GM23338 (cell line): Measurements from ENCODE around the gene KLHL1. TPM values are rescaled to one million over a fixed set of nuclear protein-coding genes. Genes with fewer than 3 reads are reported as not detected.

Experiments
- ATAC-seq: fragments of 200-7000 bp; cut with Tn5 transposase; 3 replicates; pipeline ENCODE4 v1.9.1; 2020
- DNase-seq: peaks from one replicate; pipeline ENCODE4 v3.0.0-alpha.2; 2015; ENCODE audit warnings: low spot score
- H2AFZ ChIP-seq: fragments of 200-600 bp; sonication (generic); 2 replicates; pipeline ENCODE4 v1.8.0; 2016; ENCODE audit warnings: antibody characterized with exemption, mild to moderate bottlenecking, moderate library complexity
- H3F3A ChIP-seq: fragments of 200-600 bp; sonication (generic); replicated peaks from 2 replicates; pipeline ENCODE4 v1.8.0; 2017; ENCODE audit warnings: antibody characterized with exemption, mixed run types, low read depth
- H3K27ac ChIP-seq: fragments of 200-600 bp; sonication (generic); 2 replicates; pipeline ENCODE4 v1.6.1; 2016; ENCODE audit warnings: low read depth
- H3K27me3 ChIP-seq: fragments of 200-600 bp; sonication (generic); 2 replicates; pipeline ENCODE4 v1.8.0; 2016; ENCODE audit warnings: mild to moderate bottlenecking, mixed run types, moderate library complexity; ENCODE audit not compliant: insufficient read depth
- H3K36me3 ChIP-seq: fragments of 200-600 bp; sonication (generic); 2 replicates; pipeline ENCODE4 v1.8.0; 2016; ENCODE audit warnings: mild to moderate bottlenecking; ENCODE audit not compliant: insufficient read depth
- H3K4me1 ChIP-seq: fragments of 200-600 bp; sonication (generic); 2 replicates; pipeline ENCODE4 v1.8.0; 2016; ENCODE audit warnings: mild to moderate bottlenecking, moderate library complexity; ENCODE audit not compliant: insufficient read depth
- H3K4me2 ChIP-seq: fragments of 200-600 bp; sonication (generic); 2 replicates; pipeline ENCODE4 v1.7.1; 2017; ENCODE audit warnings: mixed run types
- H3K4me3 ChIP-seq: fragments of 200-600 bp; sonication (generic); 2 replicates; pipeline ENCODE4 v1.6.1; 2016; ENCODE audit warnings: mixed run types
- H3K79me2 ChIP-seq: fragments of 200-600 bp; sonication (generic); replicated peaks from 2 replicates; pipeline ENCODE4 v1.8.0; 2017; ENCODE audit warnings: mild to moderate bottlenecking; ENCODE audit not compliant: insufficient read depth
- H3K9me2 ChIP-seq: fragments of 200-600 bp; sonication (generic); 2 replicates; pipeline ENCODE4 v1.8.0; 2017; ENCODE audit not compliant: insufficient read depth
- H4K20me1 ChIP-seq: fragments of 200-600 bp; sonication (generic); replicated peaks from 2 replicates; pipeline ENCODE4 v1.8.0; 2017; ENCODE audit warnings: mild to moderate bottlenecking; ENCODE audit not compliant: insufficient read depth
- H3K27ac Mint-ChIP-seq: 2 replicates; pipeline ENCODE4 v1.8.0; 2020; ENCODE audit warnings: inconsistent platforms, mild to moderate bottlenecking, moderate library complexity, mixed read lengths
- H3K27me3 Mint-ChIP-seq: 3 replicates; pipeline ENCODE4 v1.8.0; 2022; ENCODE audit warnings: low read depth, mild to moderate bottlenecking, moderate library complexity, mixed read lengths, inconsistent platforms; ENCODE audit not compliant: insufficient read depth, poor library complexity
- H3K36me3 Mint-ChIP-seq: 3 replicates; pipeline ENCODE4 v1.8.0; 2021; ENCODE audit warnings: low read depth, mild to moderate bottlenecking, inconsistent platforms, moderate library complexity, mixed read lengths
- H3K4me1 Mint-ChIP-seq: 3 replicates; pipeline ENCODE4 v1.8.0; 2020; ENCODE audit warnings: mild to moderate bottlenecking, inconsistent platforms, mixed read lengths
- H3K4me3 Mint-ChIP-seq: 3 replicates; pipeline ENCODE4 v1.8.0; 2021; ENCODE audit warnings: moderate library complexity, mild to moderate bottlenecking, inconsistent platforms, mixed read lengths
- H3K9me3 Mint-ChIP-seq: 3 replicates; pipeline ENCODE4 v1.8.0; 2020; ENCODE audit warnings: moderate library complexity, mild to moderate bottlenecking, inconsistent platforms, mixed read lengths
- CTCF ChIP-seq, 2 experiments: fragments of 200-600 bp in 1 of 2; sonication (generic) in 1 of 2; conservative IDR thresholded peaks; 2 replicates each; pipeline versions ENCODE4 v1.5.1 to v1.6.1; 2016 to 2017; ENCODE audit warnings: antibody characterized with exemption in 2 of 2, low read depth in 2 of 2, mild to moderate bottlenecking in 2 of 2, moderate library complexity in 1 of 2
- EZH2 ChIP-seq: fragments of 200-600 bp; sonication (generic); IDR thresholded peaks from one replicate; pipeline ENCODE4 v1.8.0; 2017; ENCODE audit warnings: antibody characterized with exemption, mild to moderate bottlenecking, low read depth; ENCODE audit not compliant: unreplicated experiment
- REST ChIP-seq: IDR thresholded peaks from one replicate; pipeline ENCODE4 v1.6.1; 2018; ENCODE audit warnings: antibody characterized with exemption; ENCODE audit not compliant: unreplicated experiment
- STAT1 ChIP-seq: IDR thresholded peaks from one replicate; pipeline ENCODE4 v1.6.1; 2016; ENCODE audit warnings: antibody characterized with exemption; ENCODE audit not compliant: unreplicated experiment
- ZNF114 ChIP-seq: fragments of 250-450 bp; sonication (Bioruptor Pico); IDR thresholded peaks from 2 replicates; pipeline ENCODE4 v1.5.0; 2020; ENCODE audit warnings: mild to moderate bottlenecking, moderate library complexity
- ZNF331 ChIP-seq: fragments of 250-450 bp; sonication (Bioruptor Pico); IDR thresholded peaks from 2 replicates; pipeline ENCODE4 v1.5.0; 2020; ENCODE audit warnings: low read depth, mild to moderate bottlenecking, moderate library complexity
- polyA plus RNA-seq: library from polyadenylated mRNA; unstranded; fragments of >200 nt; fragmentation: Nextera tagmentation; extraction: Ambion mirVana; gene quantifications from 2 replicates; pipeline ENCODE4 v1.2.1, GENCODE V29; 2016
- total RNA-seq: library from RNA; depleted of rRNA; stranded (reverse); fragments of >200 nt; shearing (Covaris generic); gene quantifications from 2 replicates; pipeline ENCODE4 v1.2.3, GENCODE V29; 2014

KLHL1 gene
- total and polyA plus RNA-seq, 2 experiments from 2014 or later, result not detected

GRCh38 chr13:70098669-70099068 is 9.6 kb downstream of the KLHL1 start:
- DNase-seq, result peak; percentile 23
- Histone ChIP-seq H3K79me2 (no peaks in the 10 kb centered on the region), H3K9me2 (no peaks in the 10 kb centered on the region), H3F3A (no peaks in the 10 kb centered on the region), H2AFZ (no peak overlapping the region), H3K36me3 (no peaks in the 10 kb centered on the region), H3K4me3 (no peak overlapping the region), H3K27ac (no peak overlapping the region), H3K4me2 (no peak overlapping the region), H3K4me1 (no peaks in the 10 kb centered on the region), H4K20me1 (no peaks in the 10 kb centered on the region), H3K27me3 (no peaks in the 10 kb centered on the region)
- no peak for TF ChIP-seq EZH2
- no peak for TF ChIP-seq STAT1
- TF ChIP-seq CTCF (conservative IDR thresholded peaks at IDR 0.05; ENCODE audit: low read depth in 2 of 2), result peak in 1 of 2 experiments; percentile 64; a peak in 3 of 4 replicates
- TF ChIP-seq REST, result no peak
- TF ChIP-seq ZNF114, result no peak
- H3K4me1 Mint-ChIP-seq, result no peaks in the 10 kb centered on the region
- H3K9me3 Mint-ChIP-seq, result no peaks in the 10 kb centered on the region
- no peaks in the 10 kb centered on the region for H3K27me3 Mint-ChIP-seq
- no peak for ATAC-seq
- no peaks in the 10 kb centered on the region for H3K36me3 Mint-ChIP-seq
- H3K27ac Mint-ChIP-seq, result no peak overlapping the region
- H3K4me3 Mint-ChIP-seq, result no peak overlapping the region

GRCh38 chr13:70090036-70090723 is 18.1 kb downstream of the KLHL1 start:
- DNase-seq (no peak), ATAC-seq (no peak)
- TF ChIP-seq ZNF331 (CRISPR knock-in tag), result no peak
- Histone ChIP-seq H2AFZ (no peak overlapping the region), H3K4me1 (0 out of 2 replicates have a peak, but pooled peaks cover 6% of the 10 kb centered on the region), H3K79me2 (no peaks in the 10 kb centered on the region), H3K9me2 (no peaks in the 10 kb centered on the region), H3K4me2 (no peak overlapping the region), H4K20me1 (no peaks in the 10 kb centered on the region), H3F3A (no peaks in the 10 kb centered on the region), H3K27ac (no peak overlapping the region), H3K27me3 (no peaks in the 10 kb centered on the region), H3K4me3 (no peak overlapping the region), H3K36me3 (no peaks in the 10 kb centered on the region)
- Mint-ChIP-seq H3K4me3 (no peak overlapping the region), H3K27me3 (peaks cover 2% of the 10 kb centered on the region), H3K36me3 (no peaks in the 10 kb centered on the region), H3K9me3 (no peaks in the 10 kb centered on the region), H3K4me1 (peaks cover 14% of the 10 kb centered on the region), H3K27ac (no peak overlapping the region)
